HG02763 (cell line): ENCODE data around the gene LENEP.

Experiments used
- ATAC-seq: cut with Tn5 transposase; IDR thresholded peaks from one replicate; pipeline ENCODE4 v1.9.1; 2021; ENCODE audit warnings: mild to moderate bottlenecking, moderate library complexity; ENCODE audit not compliant: unreplicated experiment

The LENEP gene

GRCh38 chr1:155009742-155010141 lies 16.4 kb downstream of the LENEP start:
- ATAC-seq: no peak

GRCh38 chr1:155010211-155010918 lies 17.0 kb downstream of the LENEP start:
- no peak for ATAC-seq

DNA sequence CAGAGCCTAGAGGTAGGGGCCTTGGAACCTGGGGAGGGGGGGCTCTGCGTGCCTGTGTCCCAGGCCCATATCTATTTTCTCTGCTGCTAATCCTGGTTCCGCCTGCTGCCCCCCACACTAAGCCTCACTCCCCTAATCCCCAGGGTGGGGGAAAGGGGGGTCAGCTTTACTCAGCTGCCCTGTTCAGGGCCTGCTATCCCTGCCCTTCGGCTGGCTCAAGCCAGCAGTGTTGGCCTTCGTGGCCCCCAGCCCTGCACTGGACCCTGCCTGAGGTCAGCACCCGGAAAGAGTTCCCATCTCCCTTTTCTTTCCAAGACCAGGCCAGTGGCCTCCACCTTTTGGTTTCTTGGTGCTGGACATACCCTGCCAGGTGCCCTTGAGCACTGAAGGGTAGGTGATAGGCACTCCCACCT lies 17.6 kb downstream of the LENEP start:
- ATAC-seq: no peak

DNA sequence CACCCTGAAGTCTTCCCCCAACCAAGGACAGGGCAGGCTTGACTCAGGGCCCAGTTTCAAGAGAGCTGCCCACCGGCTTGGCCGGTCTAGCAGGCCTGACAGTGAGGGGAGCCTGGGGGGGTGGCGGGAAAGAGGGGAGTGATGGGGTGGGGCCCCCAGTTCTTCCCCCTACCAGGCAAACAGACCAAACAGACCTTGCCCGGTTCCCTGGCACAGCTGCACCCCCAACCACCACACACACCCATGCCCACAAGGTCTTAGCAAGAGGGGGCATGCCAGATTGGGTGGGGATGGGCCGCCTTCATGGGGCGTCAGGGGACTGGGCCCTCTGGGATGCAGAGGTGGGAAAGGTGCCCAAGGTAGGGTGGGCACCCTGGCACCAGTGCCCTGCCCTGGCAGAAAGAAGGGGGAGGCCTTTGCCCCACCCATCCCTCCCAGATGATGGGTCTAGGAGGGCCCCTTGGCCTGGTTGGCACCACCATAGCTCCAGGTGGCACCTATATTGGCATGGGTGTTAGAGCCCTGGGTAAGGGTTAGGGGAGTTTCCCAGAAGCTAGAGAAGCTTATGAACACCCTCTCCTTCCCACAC lies 18.1 kb downstream of the LENEP start:
- no peak for ATAC-seq

- ATAC-seq: no peak
These were observed 18.7 kb downstream of the LENEP start for GRCh38 chr1:155012026-155012546.

DNA sequence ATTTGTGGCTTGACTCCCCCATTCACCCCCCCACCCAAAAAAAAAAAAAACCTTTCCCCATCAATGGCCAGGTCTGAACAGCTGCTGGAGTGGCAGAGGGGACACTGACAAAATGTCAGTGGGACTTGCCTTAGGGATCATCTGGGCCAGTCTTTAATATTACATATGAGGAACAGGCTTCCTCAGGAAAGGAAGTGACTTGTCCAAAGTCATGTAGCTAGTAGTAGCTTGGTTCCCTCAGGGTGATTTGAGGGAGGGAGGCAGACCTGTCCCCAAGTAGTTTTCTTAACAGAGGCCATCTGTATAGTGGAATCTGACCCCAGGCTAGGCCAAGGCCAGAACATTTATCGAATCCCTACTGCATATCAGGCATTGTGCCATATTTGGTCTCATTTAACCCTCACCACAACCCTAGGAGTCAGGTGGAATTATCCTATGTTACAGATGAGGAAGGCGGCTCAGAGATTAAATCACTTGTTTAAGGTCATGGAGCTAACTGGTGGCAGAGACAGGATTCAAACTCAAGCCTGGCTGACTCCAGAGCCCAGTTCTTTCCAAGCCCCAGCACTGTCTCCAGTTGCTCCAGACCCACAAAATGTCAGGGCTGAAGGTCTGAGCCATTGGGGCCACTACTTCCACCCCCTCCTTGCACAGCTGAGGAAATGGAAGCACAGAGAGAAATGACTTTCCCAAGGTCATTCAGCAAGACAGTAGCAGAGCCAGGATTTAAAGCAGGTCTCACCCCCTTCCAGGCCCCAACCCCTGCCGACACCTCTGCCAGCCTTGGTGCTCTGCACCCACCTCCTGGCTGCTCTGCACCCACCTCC lies 19.6 kb downstream of the LENEP start:
- ATAC-seq: no peak

- no peak for ATAC-seq
These were observed 20.2 kb downstream of the LENEP start for GRCh38 chr1:155013632-155014031.

- ATAC-seq: no peak
These were observed 21.5 kb downstream of the LENEP start for GRCh38 chr1:155014709-155015508.

GRCh38 chr1:155015527-155016230 lies 22.3 kb downstream of the LENEP start:
- ATAC-seq: no peak

- ATAC-seq: no peak
These were observed 22.9 kb downstream of the LENEP start for GRCh38 chr1:155016231-155016831.

DNA sequence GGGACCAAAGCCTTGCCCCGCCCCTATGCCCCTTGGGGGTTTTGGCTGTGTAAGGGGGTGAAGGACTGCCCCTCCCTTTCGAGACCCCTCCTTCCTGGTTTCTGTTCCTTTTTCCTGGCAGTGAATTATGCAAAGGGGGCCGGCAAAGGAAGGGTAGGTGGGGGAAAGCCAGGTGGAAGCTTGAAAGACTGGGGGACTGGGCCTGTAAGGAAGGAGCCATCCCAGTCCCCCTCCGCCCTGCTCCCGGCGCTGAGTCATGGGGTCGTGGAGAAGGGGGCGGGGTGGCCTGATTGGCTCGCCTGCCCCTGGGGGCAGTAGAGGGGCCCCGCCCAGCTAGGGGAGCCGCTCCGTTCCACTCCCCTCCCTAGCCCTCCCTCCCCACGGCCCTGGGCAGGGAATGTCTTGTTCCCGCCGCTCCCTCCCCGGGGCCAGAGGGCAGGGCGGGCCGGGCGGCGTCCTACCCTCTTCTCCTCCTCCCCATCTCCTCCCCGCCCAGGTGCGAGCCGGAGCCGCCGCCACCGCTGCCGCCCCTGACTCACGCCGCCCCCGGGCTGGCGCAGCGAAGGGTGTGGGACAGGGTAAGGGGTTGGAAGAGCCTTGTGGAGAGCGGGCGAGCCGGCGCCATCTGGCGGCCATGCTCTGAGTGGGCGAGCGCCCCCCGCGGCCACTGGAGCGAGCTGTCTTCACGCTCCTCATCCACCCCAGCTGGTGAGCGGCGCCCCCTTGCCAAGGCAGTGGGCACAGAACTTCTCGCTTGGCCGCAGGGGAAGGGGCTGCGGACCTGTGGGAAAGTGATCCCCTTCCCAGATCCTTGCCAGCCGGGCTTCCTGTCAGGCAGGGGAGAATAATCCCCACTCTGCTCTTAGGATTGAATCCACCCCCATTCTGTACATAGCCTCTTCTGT lies 23.9 kb downstream of the LENEP start:
- ATAC-seq: peak; percentile 70

DNA sequence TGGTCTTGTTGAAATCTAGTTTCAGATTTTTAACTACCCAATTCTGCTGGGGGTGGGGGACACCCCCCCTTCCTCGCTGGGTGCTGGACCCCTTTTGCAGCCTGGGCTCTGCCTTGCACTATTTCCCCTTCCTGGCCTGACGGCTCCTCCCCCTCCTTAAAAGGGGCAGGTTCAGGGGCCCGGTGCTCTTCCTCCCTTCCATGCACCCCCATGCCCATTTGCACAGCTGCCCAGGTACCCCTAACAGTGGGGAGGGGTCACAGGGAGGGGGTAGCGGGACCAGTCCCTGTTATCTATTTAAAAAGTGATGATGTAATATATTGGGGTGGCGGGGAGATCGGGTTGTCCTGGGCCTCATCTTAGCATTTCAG lies 24.5 kb downstream of the LENEP start:
- ATAC-seq: no peak

DNA sequence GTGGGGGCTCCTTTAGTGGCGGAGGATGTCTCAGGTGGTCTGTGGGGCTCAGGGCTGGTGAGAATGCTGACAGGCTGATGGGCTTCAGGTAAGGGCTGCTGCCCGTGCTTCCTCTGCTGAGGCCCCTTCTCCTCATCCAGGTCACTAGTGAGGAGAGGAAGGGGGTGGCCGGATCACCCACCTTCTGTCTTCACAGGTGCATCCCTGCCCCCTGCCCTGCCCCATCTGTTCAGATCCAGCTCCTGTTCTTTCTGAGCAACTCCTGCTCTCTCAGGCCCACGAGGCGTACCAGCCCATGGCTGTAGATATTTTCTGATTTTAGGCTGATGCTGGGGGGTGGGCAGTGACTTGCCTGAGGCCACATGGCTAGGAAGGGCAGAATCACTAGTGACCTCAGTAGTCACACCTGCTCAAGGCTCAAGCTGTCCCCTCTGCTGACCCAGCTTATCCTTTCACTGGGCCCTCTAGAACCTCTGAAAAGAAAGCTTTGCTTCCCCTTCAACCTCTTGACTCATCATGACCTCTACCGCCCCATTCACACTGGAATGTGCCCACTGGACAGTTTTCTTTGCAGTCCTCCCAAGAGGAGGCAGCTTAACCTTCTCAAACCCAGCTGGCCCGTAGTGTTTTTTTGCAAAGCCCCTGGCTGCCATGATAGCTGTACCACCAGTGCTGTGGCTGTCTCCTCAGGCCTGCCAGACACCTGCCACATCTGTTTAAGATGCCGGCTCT lies 25.4 kb downstream of the LENEP start:
- ATAC-seq: no peak

GRCh38 chr1:155019377-155020245 lies 26.2 kb downstream of the LENEP start:
- ATAC-seq: no peak

DNA sequence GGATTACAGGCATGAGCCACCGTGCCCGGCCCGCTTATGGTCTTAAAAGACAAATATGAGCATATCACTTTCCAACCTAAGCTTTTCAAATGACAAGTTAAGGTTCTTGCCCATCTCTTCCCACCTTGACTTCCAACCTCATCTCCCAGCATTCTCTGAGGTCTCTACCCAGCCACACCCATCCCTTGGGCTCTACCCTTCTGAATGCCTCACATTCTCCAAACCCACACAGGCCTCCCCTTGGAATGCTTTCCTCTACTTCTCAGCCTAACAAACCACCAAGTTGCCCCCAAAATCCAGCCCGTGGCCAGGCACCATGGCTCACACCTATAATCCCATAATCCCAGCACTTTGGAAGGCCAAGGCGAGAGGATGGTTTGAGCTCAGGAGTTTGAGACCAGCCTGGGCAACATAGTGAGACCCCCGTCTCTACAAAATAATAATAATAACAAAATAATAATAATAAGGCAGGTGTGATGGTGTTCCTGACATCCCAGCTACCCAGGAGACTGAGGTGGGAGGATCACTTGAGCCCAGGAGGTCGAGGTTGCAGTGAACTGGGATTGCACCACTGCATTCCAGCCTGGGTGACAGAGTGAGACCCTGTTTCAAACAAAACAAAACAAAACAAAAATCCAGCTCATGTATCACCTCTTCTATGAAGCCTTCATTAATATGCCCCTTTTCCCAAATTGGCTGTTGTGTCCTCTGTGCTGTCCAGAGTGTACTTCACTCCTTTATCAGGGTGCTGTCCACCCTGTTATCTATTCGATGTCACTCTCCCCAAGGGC lies 28.9 kb downstream of the LENEP start:
- no peak for ATAC-seq

GRCh38 chr1:155022927-155023236 lies 29.5 kb downstream of the LENEP start:
- no peak for ATAC-seq

DNA sequence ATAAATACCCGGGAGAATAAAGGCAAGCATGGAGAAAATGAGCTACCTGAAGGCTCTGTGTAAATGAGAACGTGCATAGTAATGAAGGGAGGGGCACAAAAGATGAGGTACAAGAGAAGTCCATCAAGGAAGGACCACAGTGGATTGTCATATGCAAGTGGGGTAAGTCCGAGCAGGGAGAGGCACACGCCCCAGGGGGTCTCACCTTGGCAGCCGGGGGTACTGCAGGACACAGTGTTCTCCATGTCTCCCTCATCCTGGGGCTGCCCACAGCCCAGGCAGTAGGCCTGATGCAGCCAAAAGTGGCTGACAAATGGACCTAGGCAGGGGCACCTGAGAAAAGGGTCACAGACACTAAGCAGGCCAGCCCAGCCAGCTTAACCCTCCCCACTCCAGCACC lies 30.2 kb downstream of the LENEP start:
- no peak for ATAC-seq
